H1 (cell line): ENCODE results near the gene INO80.

Experiments used
- ATF3 ChIP-seq: IDR thresholded peaks from 2 replicates; pipeline ENCODE4 v1.6.1; 2011; ENCODE audit warnings: low read depth, mild to moderate bottlenecking, low read length; ENCODE audit not compliant: insufficient read depth
- SUZ12 ChIP-seq: fragments of 200-600 bp; sonication (generic); IDR thresholded peaks from 2 replicates; pipeline ENCODE4 v1.6.1; 2012; ENCODE audit warnings: mild to moderate bottlenecking, inconsistent platforms, low read length, moderate library complexity, mixed read lengths
- TF ChIP-seq, protein P1 (sequence below), 3 experiments: IDR thresholded peaks; 1 replicate in 2 of 3; 2 replicates in 1 of 3; pipeline versions ENCODE4 v1.5.1 to v1.6.1; 2011; ENCODE audit warnings: low read length in 3 of 3, mild to moderate bottlenecking in 3 of 3, inconsistent platforms in 2 of 3, low read depth in 1 of 3, moderate library complexity in 1 of 3; ENCODE audit not compliant: insufficient read depth in 1 of 3; ENCODE audit errors: control extremely low read depth in 1 of 3

GRCh38 chr15:41160639-41161315 lies 44.7 kb upstream of the INO80 start:
- TF ChIP-seq SUZ12 (no peak), ATF3 (no peak)
- TF ChIP-seq, protein P1, sequence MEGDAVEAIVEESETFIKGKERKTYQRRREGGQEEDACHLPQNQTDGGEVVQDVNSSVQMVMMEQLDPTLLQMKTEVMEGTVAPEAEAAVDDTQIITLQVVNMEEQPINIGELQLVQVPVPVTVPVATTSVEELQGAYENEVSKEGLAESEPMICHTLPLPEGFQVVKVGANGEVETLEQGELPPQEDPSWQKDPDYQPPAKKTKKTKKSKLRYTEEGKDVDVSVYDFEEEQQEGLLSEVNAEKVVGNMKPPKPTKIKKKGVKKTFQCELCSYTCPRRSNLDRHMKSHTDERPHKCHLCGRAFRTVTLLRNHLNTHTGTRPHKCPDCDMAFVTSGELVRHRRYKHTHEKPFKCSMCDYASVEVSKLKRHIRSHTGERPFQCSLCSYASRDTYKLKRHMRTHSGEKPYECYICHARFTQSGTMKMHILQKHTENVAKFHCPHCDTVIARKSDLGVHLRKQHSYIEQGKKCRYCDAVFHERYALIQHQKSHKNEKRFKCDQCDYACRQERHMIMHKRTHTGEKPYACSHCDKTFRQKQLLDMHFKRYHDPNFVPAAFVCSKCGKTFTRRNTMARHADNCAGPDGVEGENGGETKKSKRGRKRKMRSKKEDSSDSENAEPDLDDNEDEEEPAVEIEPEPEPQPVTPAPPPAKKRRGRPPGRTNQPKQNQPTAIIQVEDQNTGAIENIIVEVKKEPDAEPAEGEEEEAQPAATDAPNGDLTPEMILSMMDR (IDR thresholded peaks at IDR 0.05; ENCODE audit: control extremely low read depth in 1 of 3, insufficient read depth in 1 of 3, low read depth in 1 of 3, low read length in 3 of 3) = no peak
